ENCODE data around the gene ADAM12. TPM values are rescaled to one million over a fixed set of nuclear protein-coding genes. Genes with fewer than 3 reads are reported as not detected.

The ADAM12 gene
- total RNA-seq, 3 donors from 2014 or later (not counting 1 experiment from before 2014, with no cell fraction given): 1.6 to 1.9 (median 1.8) TPM

DNA sequence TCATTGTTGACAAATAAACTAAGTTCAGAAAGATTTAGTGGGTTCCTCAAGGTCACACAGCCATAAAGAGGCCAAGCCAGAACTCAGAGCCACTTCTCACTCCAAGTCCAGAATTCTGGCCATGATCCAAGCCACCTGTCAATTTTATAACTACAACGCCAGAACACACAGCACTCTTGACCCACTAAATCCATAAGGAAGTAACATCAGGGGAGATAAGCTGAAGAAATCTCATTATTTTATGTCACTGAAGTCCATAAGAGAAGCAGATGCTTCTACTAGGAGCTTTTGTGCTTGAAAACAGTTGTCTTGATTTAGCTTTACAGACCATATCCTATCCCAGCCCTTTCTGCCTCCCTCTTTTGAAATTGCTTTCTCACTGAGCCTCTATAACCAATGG lies 15.9 kb downstream of the ADAM12 start:
- H3K36me3 ChIP-seq (ENCODE audit: control insufficient read depth, insufficient read depth, low read length): no peaks in the 10 kb centered on the region
- ATAC-seq: no peak

DNA sequence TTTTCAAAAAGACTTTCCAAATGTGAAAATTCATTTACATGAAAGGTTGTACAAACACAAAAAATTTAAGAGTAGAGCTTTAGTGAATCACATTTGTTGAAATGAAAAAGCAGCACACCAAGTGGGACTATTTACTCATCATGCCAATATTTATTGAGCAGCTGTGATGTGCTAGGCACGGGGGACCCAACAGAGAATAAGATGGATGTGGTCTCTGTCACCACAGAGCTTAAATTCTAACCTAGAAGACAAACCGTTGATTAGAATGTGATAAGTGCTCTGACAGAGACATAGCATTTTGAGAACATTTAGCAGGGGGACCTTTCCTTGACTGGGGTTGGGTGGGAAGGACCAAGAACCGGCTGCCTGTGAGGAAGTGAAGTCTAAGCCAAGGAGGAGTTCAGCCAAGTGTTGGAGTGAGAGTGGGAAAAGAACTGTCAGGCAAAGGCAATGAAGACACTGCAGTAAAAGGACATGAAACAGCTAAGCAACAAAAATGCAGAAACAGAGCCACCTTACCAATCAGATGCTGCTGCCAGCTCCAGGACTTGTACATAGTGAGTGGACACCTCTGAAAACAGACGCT lies 19.1 kb downstream of the ADAM12 start:
- 65% methylated on average over 3 of the region's 4 CpGs for WGBS (ENCODE audit: insufficient coverage)
- H3K9me3 ChIP-seq (ENCODE audit: control insufficient read depth, insufficient read depth, low read length): no peaks in the 10 kb centered on the region
- H3K36me3 ChIP-seq (ENCODE audit: control insufficient read depth, insufficient read depth, low read length): no peaks in the 10 kb centered on the region
- Mint-ChIP-seq H3K27me3 (ENCODE audit: low read depth in 2 of 2) (peaks cover 4 to 38% of the 10 kb centered on the region in 2 donors), H3K4me1 (no peaks in the 10 kb centered on the region), H3K9me3 (no peaks in the 10 kb centered on the region), H3K27ac (no peak overlapping the region), H3K36me3 (no peaks in the 10 kb centered on the region), H3K4me3 (no peak overlapping the region)
- no peak overlapping the region for H3K27ac ChIP-seq (ENCODE audit: low read length)
- H3K4me3 ChIP-seq (ENCODE audit: low read length): no peak overlapping the region
- intact Hi-C loops (cut with micrococcal nuclease): no loop called here
- TF ChIP-seq, protein P1, sequence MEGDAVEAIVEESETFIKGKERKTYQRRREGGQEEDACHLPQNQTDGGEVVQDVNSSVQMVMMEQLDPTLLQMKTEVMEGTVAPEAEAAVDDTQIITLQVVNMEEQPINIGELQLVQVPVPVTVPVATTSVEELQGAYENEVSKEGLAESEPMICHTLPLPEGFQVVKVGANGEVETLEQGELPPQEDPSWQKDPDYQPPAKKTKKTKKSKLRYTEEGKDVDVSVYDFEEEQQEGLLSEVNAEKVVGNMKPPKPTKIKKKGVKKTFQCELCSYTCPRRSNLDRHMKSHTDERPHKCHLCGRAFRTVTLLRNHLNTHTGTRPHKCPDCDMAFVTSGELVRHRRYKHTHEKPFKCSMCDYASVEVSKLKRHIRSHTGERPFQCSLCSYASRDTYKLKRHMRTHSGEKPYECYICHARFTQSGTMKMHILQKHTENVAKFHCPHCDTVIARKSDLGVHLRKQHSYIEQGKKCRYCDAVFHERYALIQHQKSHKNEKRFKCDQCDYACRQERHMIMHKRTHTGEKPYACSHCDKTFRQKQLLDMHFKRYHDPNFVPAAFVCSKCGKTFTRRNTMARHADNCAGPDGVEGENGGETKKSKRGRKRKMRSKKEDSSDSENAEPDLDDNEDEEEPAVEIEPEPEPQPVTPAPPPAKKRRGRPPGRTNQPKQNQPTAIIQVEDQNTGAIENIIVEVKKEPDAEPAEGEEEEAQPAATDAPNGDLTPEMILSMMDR (IDR thresholded peaks at IDR 0.05): no peak
- ATAC-seq (no peak), DNase-seq (no peak)
- no peaks in the 10 kb centered on the region for H3K4me1 ChIP-seq (ENCODE audit: control insufficient read depth, insufficient read depth, low read length)
- H3K27me3 ChIP-seq (ENCODE audit: control insufficient read depth, insufficient read depth, low read length): no peaks in the 10 kb centered on the region

More for the DNA sequence above, 15.9 kb downstream of the ADAM12 start:
- Histone ChIP-seq H3K27ac (ENCODE audit: low read length) (no peak overlapping the region), H3K4me1 (ENCODE audit: control insufficient read depth, insufficient read depth, low read length) (no peaks in the 10 kb centered on the region), H3K27me3 (ENCODE audit: control insufficient read depth, insufficient read depth, low read length) (no peaks in the 10 kb centered on the region), H3K4me3 (ENCODE audit: low read length) (no peak overlapping the region), H3K9me3 (ENCODE audit: control insufficient read depth, insufficient read depth, low read length) (no peaks in the 10 kb centered on the region)
- Mint-ChIP-seq H3K9me3 (peaks cover 0 to 2% of the 10 kb centered on the region in 2 donors), H3K27ac (no peak overlapping the region), H3K4me3 (no peak overlapping the region), H3K36me3 (no peaks in the 10 kb centered on the region), H3K4me1 (no peaks in the 10 kb centered on the region), H3K27me3 (ENCODE audit: low read depth in 2 of 2) (peaks cover 7 to 40% of the 10 kb centered on the region in 2 donors)
- DNase-seq: no peak
- intact Hi-C loops (cut with micrococcal nuclease): no loop called here
- TF ChIP-seq, protein P1 (IDR thresholded peaks at IDR 0.05): no peak
- 0% methylated on average over 1 of the region's 1 CpG for WGBS (ENCODE audit: insufficient coverage)

DNA sequence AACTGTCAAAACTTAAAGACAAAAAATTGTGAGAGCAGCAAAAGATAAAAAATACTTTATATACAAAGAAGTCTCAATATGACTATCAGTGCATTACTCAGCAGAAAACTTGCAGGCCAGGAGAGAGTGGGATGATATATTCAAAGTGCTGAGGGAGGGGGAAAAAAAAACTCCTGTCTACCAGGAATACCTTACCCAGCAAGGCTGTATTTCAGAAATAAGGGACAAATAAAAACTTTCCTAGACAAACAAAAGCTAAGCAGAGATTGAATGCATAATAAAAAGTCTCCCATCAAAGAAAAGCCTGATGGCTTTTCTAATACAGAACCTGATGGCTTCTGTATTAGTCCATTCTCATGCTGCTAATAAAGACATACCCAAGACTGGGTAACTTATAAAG lies 31.1 kb downstream of the ADAM12 start:
- peaks cover 11 to 24% of the 10 kb centered on the region in 2 donors for H3K27me3 Mint-ChIP-seq (ENCODE audit: low read depth in 2 of 2)
- TF ChIP-seq, protein P1 (IDR thresholded peaks at IDR 0.05): no peak
- H3K27ac Mint-ChIP-seq: no peak overlapping the region
- peaks cover 9 to 13% of the 10 kb centered on the region in 2 donors for H3K9me3 Mint-ChIP-seq
- peaks cover 6% of the 10 kb centered on the region for H3K9me3 ChIP-seq (ENCODE audit: control insufficient read depth, insufficient read depth, low read length)
- H3K36me3 Mint-ChIP-seq: peaks cover 17% of the 10 kb centered on the region
- H3K4me1 ChIP-seq (ENCODE audit: control insufficient read depth, insufficient read depth, low read length): no peaks in the 10 kb centered on the region
- DNase-seq (no peak), ATAC-seq (no peak)
- H3K4me3 ChIP-seq (ENCODE audit: low read length): no peak overlapping the region
- intact Hi-C loops (cut with micrococcal nuclease): no loop called here
- H3K4me3 Mint-ChIP-seq: no peak overlapping the region
- H3K36me3 ChIP-seq (ENCODE audit: control insufficient read depth, insufficient read depth, low read length): no peaks in the 10 kb centered on the region
- H3K27ac ChIP-seq (ENCODE audit: low read length): no peak overlapping the region
- H3K4me1 Mint-ChIP-seq: no peaks in the 10 kb centered on the region
- H3K27me3 ChIP-seq (ENCODE audit: control insufficient read depth, insufficient read depth, low read length): no peaks in the 10 kb centered on the region

DNA sequence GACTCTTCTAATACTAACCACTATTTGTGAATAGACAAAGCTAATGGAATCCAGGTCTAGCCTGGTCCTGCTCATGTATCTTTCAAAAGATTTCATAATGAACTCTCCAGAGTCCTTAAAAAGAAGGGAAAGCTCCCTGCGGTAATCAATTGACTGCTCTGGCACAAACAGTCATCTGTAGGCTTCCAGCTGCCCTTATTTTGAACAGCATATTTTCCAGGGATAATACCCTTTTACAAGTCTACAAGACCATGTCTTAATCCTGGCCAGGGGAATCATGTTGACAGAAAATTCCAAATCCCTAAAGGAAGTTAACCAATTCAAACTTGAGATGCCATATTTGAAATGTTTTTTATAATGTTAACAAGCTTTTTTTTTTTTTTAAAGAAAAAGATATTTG lies 34.6 kb downstream of the ADAM12 start:
- 100% methylated on average over 1 of the region's 1 CpG for WGBS (ENCODE audit: insufficient coverage)
- TF ChIP-seq, protein P1 (IDR thresholded peaks at IDR 0.05): no peak
- H3K9me3 Mint-ChIP-seq: peaks cover 7 to 11% of the 10 kb centered on the region in 2 donors
- H3K9me3 ChIP-seq (ENCODE audit: control insufficient read depth, insufficient read depth, low read length): peaks cover 6% of the 10 kb centered on the region
- no peaks in the 10 kb centered on the region for H3K36me3 ChIP-seq (ENCODE audit: control insufficient read depth, insufficient read depth, low read length)
- intact Hi-C loops (cut with micrococcal nuclease): no loop called here
- H3K27me3 Mint-ChIP-seq (ENCODE audit: low read depth in 2 of 2): peaks cover 3 to 15% of the 10 kb centered on the region in 2 donors
- H3K4me1 Mint-ChIP-seq: no peaks in the 10 kb centered on the region
- peaks cover 17% of the 10 kb centered on the region for H3K36me3 Mint-ChIP-seq
- H3K4me3 Mint-ChIP-seq: no peak overlapping the region
- H3K27ac ChIP-seq (ENCODE audit: low read length): no peak overlapping the region
- ATAC-seq (no peak), DNase-seq (no peak)
- H3K27me3 ChIP-seq (ENCODE audit: control insufficient read depth, insufficient read depth, low read length): no peaks in the 10 kb centered on the region
- no peak overlapping the region for H3K27ac Mint-ChIP-seq
- no peaks in the 10 kb centered on the region for H3K4me1 ChIP-seq (ENCODE audit: control insufficient read depth, insufficient read depth, low read length)
- H3K4me3 ChIP-seq (ENCODE audit: low read length): no peak overlapping the region
